Measurements from ENCODE around the gene DIS3L. TPM values are rescaled to one million over a fixed set of nuclear protein-coding genes. Genes with fewer than 3 reads are reported as not detected.

Gene DIS3L
- total and polyA plus RNA-seq, 7 donors = 11.0 to 41.5 (median 32.3) TPM

DNA sequence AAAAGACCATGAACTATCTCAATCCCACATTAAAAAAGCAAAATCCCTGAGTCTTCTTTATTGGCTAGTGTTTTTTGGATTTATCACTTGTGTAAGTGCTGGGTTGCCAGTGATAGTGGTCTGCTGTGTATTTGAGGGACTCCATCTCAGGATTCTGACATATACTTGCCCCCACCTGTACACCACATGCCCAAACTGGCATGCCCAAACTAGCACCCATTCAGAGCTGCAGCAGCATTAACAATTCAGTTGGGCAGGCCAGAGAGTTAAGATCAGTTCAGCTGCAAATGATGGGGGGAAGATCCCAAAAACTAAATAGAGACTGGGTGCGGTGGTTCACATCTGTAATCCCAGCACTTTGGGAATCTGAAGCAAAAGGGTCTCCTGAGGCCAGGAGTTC is 69.4 kb downstream of the DIS3L start:
- Histone ChIP-seq H3K27me3 (ENCODE audit: insufficient read depth in 3 of 3, low read length in 2 of 3) (no peaks in the 10 kb centered on the region), H3K4me3 (no peak overlapping the region), H3K36me3 (ENCODE audit: insufficient read depth in 1 of 2, low read depth in 1 of 2) (no peaks in the 10 kb centered on the region), H3K27ac (no peak overlapping the region), H3K4me1 (no peaks in the 10 kb centered on the region), H3K9me3 (no peaks in the 10 kb centered on the region)
- DNase-seq = no peak
- 94 to 100% (median 100%) methylated on average over 1 of the region's 1 CpG for whole genome bisulfite sequencing, 3 donors
- TF ChIP-seq, protein P1, sequence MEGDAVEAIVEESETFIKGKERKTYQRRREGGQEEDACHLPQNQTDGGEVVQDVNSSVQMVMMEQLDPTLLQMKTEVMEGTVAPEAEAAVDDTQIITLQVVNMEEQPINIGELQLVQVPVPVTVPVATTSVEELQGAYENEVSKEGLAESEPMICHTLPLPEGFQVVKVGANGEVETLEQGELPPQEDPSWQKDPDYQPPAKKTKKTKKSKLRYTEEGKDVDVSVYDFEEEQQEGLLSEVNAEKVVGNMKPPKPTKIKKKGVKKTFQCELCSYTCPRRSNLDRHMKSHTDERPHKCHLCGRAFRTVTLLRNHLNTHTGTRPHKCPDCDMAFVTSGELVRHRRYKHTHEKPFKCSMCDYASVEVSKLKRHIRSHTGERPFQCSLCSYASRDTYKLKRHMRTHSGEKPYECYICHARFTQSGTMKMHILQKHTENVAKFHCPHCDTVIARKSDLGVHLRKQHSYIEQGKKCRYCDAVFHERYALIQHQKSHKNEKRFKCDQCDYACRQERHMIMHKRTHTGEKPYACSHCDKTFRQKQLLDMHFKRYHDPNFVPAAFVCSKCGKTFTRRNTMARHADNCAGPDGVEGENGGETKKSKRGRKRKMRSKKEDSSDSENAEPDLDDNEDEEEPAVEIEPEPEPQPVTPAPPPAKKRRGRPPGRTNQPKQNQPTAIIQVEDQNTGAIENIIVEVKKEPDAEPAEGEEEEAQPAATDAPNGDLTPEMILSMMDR (IDR thresholded peaks at IDR 0.05) = no peak
- ATAC-seq = no peak
- intact Hi-C loops (cut with DNase I) = no loop called here

DNA sequence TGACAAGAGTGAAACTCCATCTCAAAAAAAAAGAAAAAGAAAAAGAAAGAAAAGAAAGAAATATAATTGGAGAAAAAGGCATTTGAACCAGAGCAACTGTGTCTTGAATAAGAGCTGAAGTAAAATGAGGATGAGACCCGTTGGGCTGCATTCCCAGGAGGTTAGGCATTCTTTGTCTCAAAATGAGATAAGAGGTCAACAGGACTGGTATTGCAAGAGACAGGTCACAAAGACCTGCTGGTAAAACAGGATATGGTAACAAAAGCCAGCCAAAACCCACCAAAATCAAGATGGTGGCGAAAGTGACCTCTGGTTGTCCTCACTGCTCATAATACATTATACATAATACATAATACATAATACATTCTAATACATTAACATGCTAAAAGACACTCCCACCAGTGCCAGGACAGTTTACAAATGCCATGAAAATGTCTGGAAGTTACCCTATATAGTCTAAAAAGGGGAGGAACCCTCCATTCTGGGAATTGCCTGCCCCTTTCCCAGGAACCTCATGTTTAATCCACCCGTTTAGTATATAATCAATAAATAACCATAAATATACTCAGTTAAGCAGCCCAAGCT is 71.7 kb downstream of the DIS3L start:
- intact Hi-C loops (cut with DNase I) = no loop called here
- no peaks in the 10 kb centered on the region for H3K27me3 ChIP-seq (ENCODE audit: insufficient read depth in 3 of 3, low read length in 2 of 3)
- H3K4me1 ChIP-seq = peaks cover 3% of the 10 kb centered on the region
- 81 to 86% (median 85%) methylated on average over 3 of the region's 3 CpGs for WGBS, 3 donors
- TF ChIP-seq, protein P1 (IDR thresholded peaks at IDR 0.05) = no peak
- no peak for DNase-seq
- no peaks in the 10 kb centered on the region for H3K9me3 ChIP-seq
- no peak for ATAC-seq
- H3K27ac ChIP-seq = no peak overlapping the region
- H3K36me3 ChIP-seq (ENCODE audit: insufficient read depth in 1 of 2, low read depth in 1 of 2) = no peaks in the 10 kb centered on the region
- no peak overlapping the region for H3K4me3 ChIP-seq

DNA sequence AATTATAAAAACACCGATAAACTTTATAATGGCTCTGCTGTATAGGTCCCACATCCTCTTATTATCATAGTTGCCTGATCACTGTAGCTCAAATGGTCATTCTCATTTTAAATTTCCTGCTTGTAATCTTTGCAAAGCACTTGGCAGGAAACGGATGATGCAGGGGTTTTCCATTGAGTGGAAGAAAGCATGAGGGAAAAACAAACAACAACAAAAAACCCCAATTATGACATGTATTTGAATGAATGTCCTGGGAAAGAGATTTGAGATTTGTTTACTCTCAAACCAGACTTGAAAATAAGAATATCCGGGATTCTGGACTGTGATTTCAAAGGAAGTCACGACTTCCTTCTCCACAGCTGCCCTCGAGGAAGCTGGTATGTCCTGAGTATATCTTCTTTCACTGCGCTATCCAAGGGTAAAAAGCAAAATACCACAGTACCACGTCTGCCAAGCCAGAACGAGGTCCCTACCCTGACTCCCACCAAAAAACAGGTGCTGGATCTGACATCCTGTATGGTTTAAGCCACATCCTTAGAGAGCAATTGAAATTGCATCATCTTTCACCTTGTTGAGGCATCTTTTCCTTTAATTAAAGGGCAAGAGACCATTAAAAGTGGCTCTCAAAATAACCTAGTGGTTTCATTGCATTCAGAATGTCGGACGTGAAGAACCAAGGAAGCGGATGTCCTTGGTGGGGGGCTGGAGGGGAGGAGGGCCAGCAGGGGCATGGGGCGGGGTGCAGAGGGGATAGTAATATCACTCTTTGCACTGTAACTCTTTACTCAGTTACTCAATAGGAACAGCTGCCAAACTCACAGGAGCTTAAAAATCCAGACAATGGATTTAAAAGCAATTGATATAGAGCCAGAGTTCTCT is 76.6 kb downstream of the DIS3L start:
- Histone ChIP-seq H3K4me3 (peak overlapping the region; percentile 58), H3K4me1 (peaks cover 5% of the 10 kb centered on the region), H3K9me3 (peaks cover 8% of the 10 kb centered on the region), H3K27ac (peak overlapping the region; percentile 66), H3K27me3 (ENCODE audit: insufficient read depth in 3 of 3, low read length in 2 of 3) (no peaks in the 10 kb centered on the region), H3K36me3 (ENCODE audit: insufficient read depth in 1 of 2, low read depth in 1 of 2) (no peaks in the 10 kb centered on the region)
- DNase-seq (no peak), ATAC-seq (peak in 3 of 4 donors; percentile 48 to 63 (median 59))
- WGBS, 3 donors = 7 to 9% (median 7%) methylated on average over 12 of the region's 12 CpGs
- intact Hi-C loops (cut with DNase I) = no loop called here
- TF ChIP-seq, protein P1 (IDR thresholded peaks at IDR 0.05) = no peak

DNA sequence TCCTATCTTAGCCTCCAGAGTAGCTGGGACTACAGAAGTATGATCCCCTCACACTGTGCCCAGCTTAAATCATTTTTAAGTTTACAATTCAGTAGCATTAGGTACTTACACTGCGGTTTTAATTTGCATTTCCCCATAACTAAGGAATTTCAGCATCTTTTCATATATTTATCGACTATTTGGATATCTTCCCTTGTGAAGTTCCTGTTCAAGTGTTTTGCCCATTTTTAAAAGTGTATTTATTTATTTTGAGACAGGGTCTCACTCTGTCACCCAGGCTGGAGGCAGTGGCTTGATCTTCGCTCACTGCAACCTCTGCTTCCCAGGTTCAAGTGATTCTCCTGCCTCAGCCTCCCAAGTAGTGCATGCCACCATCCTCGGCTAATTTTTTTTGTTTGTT is 80.8 kb downstream of the DIS3L start:
- TF ChIP-seq, protein P1 (IDR thresholded peaks at IDR 0.05) = no peak
- Histone ChIP-seq H3K4me3 (no peak overlapping the region), H3K27ac (no peak overlapping the region), H3K27me3 (ENCODE audit: insufficient read depth in 3 of 3, low read length in 2 of 3) (no peaks in the 10 kb centered on the region), H3K9me3 (peaks cover 8% of the 10 kb centered on the region), H3K36me3 (ENCODE audit: insufficient read depth in 1 of 2, low read depth in 1 of 2) (no peaks in the 10 kb centered on the region), H3K4me1 (peaks cover 5% of the 10 kb centered on the region)
- ATAC-seq = no peak
- intact Hi-C loops (cut with DNase I) = no loop called here
- 96 to 98% (median 96%) methylated on average over 4 of the region's 4 CpGs for WGBS, 3 donors
- DNase-seq = no peak
